ENCODE data around the gene SLC9A1. TPM values are rescaled to one million over a fixed set of nuclear protein-coding genes. Genes with fewer than 3 reads are reported as not detected.
A peak's percentile ranks its signal among the peaks of the same experiment; 100 is the strongest.

The SLC9A1 gene
- total RNA-seq, 1 experiment from 2014 or later, result 22.5 TPM

GRCh38 chr1:27057389-27057788, 97.5 kb downstream of the SLC9A1 start:
- Mint-ChIP-seq H3K36me3 (no peaks in the 10 kb centered on the region), H3K4me1 (peaks cover 45% of the 10 kb centered on the region), H3K27ac (peak overlapping the region; percentile 98), H3K4me3 (peak overlapping the region; percentile 61), H3K9me3 (no peaks in the 10 kb centered on the region), H3K27me3 (ENCODE audit: low read depth) (no peaks in the 10 kb centered on the region; the same call in 1 of the 2 replicates)
- no peak for TF ChIP-seq ATF3 (CRISPR knock-in tag; conservative IDR thresholded peaks at IDR 0.05)
- no peak for TF ChIP-seq CREM (CRISPR knock-in tag; IDR thresholded peaks at IDR 0.05)
- 0 out of 2 replicates have a peak, but pooled peaks have one; percentile 28 for TF ChIP-seq USF1 (CRISPR knock-in tag; IDR thresholded peaks at IDR 0.05)
- TF ChIP-seq SMAD3 (CRISPR knock-in tag; IDR thresholded peaks at IDR 0.05; ENCODE audit: borderline replicate concordance), result no peak
- peak; percentile 76 for TF ChIP-seq NFYB (CRISPR knock-in tag; conservative IDR thresholded peaks at IDR 0.05; ENCODE audit: low read depth)
- peak; percentile 64 for TF ChIP-seq USF2 (CRISPR knock-in tag; IDR thresholded peaks at IDR 0.05)
- CTCF ChIA-PET, result interaction anchor here (0.8 to 7.7 kb wide), 16 partner anchors 8 to 239 kb away, joined by 3 to 119 read pairs (median 4); no protein-coding TSS in a partner anchor
- DNase-seq (ENCODE audit: low spot score) (peak; percentile 35), ATAC-seq (peak; percentile 56)
- POLR2A ChIA-PET, result interaction anchor here (0.7 to 1.8 kb wide), 4 partner anchors 8 to 97 kb away, joined by 3 to 8 read pairs (median 7); partner anchors contain the start of genes KDF1, TENT5B and TRNP1

- TF ChIP-seq E2F1 (CRISPR knock-in tag; IDR thresholded peaks at IDR 0.05) (no peak), NR3C1 (CRISPR knock-in tag; conservative IDR thresholded peaks at IDR 0.05; ENCODE audit: low read depth) (no peak), MXD4 (CRISPR knock-in tag; IDR thresholded peaks at IDR 0.05; ENCODE audit: borderline replicate concordance) (no peak)
Measured at GRCh38 chr1:27053977-27054753, 100.8 kb downstream of the SLC9A1 start.

GRCh38 chr1:27052527-27052926, 102.4 kb downstream of the SLC9A1 start:
- Mint-ChIP-seq H3K4me3 (no peak overlapping the region), H3K27me3 (ENCODE audit: low read depth) (no peaks in the 10 kb centered on the region), H3K36me3 (0 out of 2 replicates have a peak, but pooled peaks cover 4% of the 10 kb centered on the region), H3K4me1 (peaks cover 32% of the 10 kb centered on the region), H3K27ac (no peak overlapping the region), H3K9me3 (peaks cover 5% of the 10 kb centered on the region; the same call in 1 of the 2 replicates)
- POLR2A ChIA-PET, result no interaction called here
- CTCF ChIA-PET, result interaction anchor here (0.8 to 7.7 kb wide), 2 partner anchors 7 to 18 kb away, joined by 3 to 119 read pairs; no protein-coding TSS in a partner anchor
- TF ChIP-seq USF1 (CRISPR knock-in tag; IDR thresholded peaks at IDR 0.05) (peak; percentile 78), SMAD3 (CRISPR knock-in tag; IDR thresholded peaks at IDR 0.05; ENCODE audit: borderline replicate concordance) (no peak), CREB1 (CRISPR knock-in tag; IDR thresholded peaks at IDR 0.05) (no peak), USF2 (CRISPR knock-in tag; IDR thresholded peaks at IDR 0.05) (peak; percentile 85), NFYB (CRISPR knock-in tag; conservative IDR thresholded peaks at IDR 0.05; ENCODE audit: low read depth) (peak; percentile 75)
- DNase-seq (ENCODE audit: low spot score) (no peak), ATAC-seq (no peak)

More at GRCh38 chr1:27053977-27054753, 100.8 kb downstream of the SLC9A1 start:
- Mint-ChIP-seq H3K4me3 (no peak overlapping the region), H3K4me1 (peaks cover 42% of the 10 kb centered on the region), H3K27me3 (ENCODE audit: low read depth) (no peaks in the 10 kb centered on the region), H3K9me3 (peaks cover 4% of the 10 kb centered on the region; the same call in 1 of the 2 replicates), H3K27ac (peak overlapping the region; percentile 57; the same call in 1 of the 2 replicates), H3K36me3 (0 out of 2 replicates have a peak, but pooled peaks cover 4% of the 10 kb centered on the region)
- ATAC-seq (no peak), DNase-seq (ENCODE audit: low spot score) (no peak)
- ChIA-PET POLR2A (interaction anchor here (0.6 kb wide), 1 partner anchor 258 kb away, joined by 4 read pairs; no protein-coding TSS in a partner anchor), CTCF (interaction anchor here (0.5 to 7.7 kb wide), 6 partner anchors 9 to 487 kb away, joined by 3 to 119 read pairs (median 6); partner anchors contain the start of genes SLC9A1 and TRNP1)
